Measurements from ENCODE around the gene OTOA. TPM values are rescaled to one million over a fixed set of nuclear protein-coding genes. Genes with fewer than 3 reads are reported as not detected.

Gene OTOA
- total and polyA plus RNA-seq, 2 of the 8 experiments (the other 6 are each of a cell fraction or from before 2014, with no cell fraction given), result 0.06 to 0.32 TPM

- ChIA-PET CTCF (ENCODE audit: partially characterized antibody) (interaction anchor here (0.7 to 8.1 kb wide), 7 partner anchors 8 to 64 kb away, joined by 3 to 67 read pairs (median 6); no protein-coding TSS in a partner anchor), POLR2A (ENCODE audit: partially characterized antibody) (no interaction called here)
- Histone ChIP-seq H3K23me2 (ENCODE audit: low read depth, low read length) (no peaks in the 10 kb centered on the region), H2BK5ac (ENCODE audit: low read depth, low read length) (no peak overlapping the region), H4K5ac (ENCODE audit: insufficient read length, low read depth, low read length) (no peak overlapping the region), H4K20me1 (replicated peaks in 1 of 2; ENCODE audit: control insufficient read depth in 1 of 2, insufficient read depth in 2 of 2, low read length in 2 of 2) (no peaks in the 10 kb centered on the region), H3K14ac (ENCODE audit: insufficient read length) (no peak overlapping the region), H2BK12ac (ENCODE audit: low read depth, low read length) (no peak overlapping the region), H3K23ac (ENCODE audit: insufficient read length) (no peak overlapping the region), H2AK5ac (ENCODE audit: low read depth, low read length) (no peak overlapping the region), H3K4me3 (ENCODE audit: extremely low read depth in 1 of 4, insufficient read depth in 2 of 4, low read depth in 3 of 4, low read length in 4 of 4) (no peak overlapping the region), H3K27ac (ENCODE audit: low read depth, low read length) (no peak overlapping the region), H3K9ac (replicated peaks in 1 of 4; ENCODE audit: extremely low read depth in 1 of 4, low read depth in 3 of 4, low read length in 3 of 4) (no peak overlapping the region), H3K4me2 (ENCODE audit: insufficient read depth in 1 of 2, low read depth in 2 of 2, low read length in 2 of 2) (no peak overlapping the region), H3K56ac (replicated peaks; ENCODE audit: insufficient read length, low read depth, low read length) (no peak overlapping the region), H3K18ac (ENCODE audit: extremely low read depth, low read length) (no peak overlapping the region), H2AFZ (ENCODE audit: low read length) (no peak overlapping the region), H3K4me1 (replicated peaks in 1 of 4; ENCODE audit: control insufficient read depth in 3 of 4, insufficient read depth in 4 of 4, low read length in 3 of 4) (no peaks in the 10 kb centered on the region), H3K79me2 (ENCODE audit: control insufficient read depth in 1 of 2, insufficient read depth in 2 of 2, low read length in 2 of 2) (no peaks in the 10 kb centered on the region), H2BK120ac (replicated peaks; ENCODE audit: low read depth, low read length) (no peak overlapping the region), H3K36me3 (ENCODE audit: control insufficient read depth in 2 of 4, insufficient read depth in 4 of 4, low read length in 3 of 4) (no peaks in the 10 kb centered on the region), H3K79me1 (ENCODE audit: low read depth, low read length) (no peaks in the 10 kb centered on the region), H3K4ac (replicated peaks; ENCODE audit: insufficient read length, low read depth, low read length) (no peak overlapping the region), H2BK20ac (ENCODE audit: low read length) (no peak overlapping the region), H4K8ac (ENCODE audit: extremely low read depth, insufficient read depth, low read length) (no peak overlapping the region), H4K91ac (replicated peaks; ENCODE audit: insufficient read length, low read length) (no peak overlapping the region), H3K27me3 (replicated peaks in 1 of 4; ENCODE audit: control insufficient read depth in 3 of 4, extremely low read depth in 1 of 4, insufficient read depth in 3 of 4, low read length in 3 of 4) (no peaks in the 10 kb centered on the region), H2BK15ac (ENCODE audit: low read length) (no peak overlapping the region), H3K9me3 (ENCODE audit: insufficient read depth in 2 of 2, low read depth in 1 of 2, low read length in 1 of 2) (peaks cover 0 to 3% of the 10 kb centered on the region in 2 experiments; a peak in 1 of 4 replicates)
- no peak for TF ChIP-seq HDAC2 (IDR thresholded peaks at IDR 0.05; ENCODE audit: borderline replicate concordance in 1 of 2, low read depth in 2 of 2, low read length in 2 of 2)
- TF ChIP-seq BCL11A (IDR thresholded peaks at IDR 0.05; ENCODE audit: low read depth in 2 of 2, low read length in 2 of 2), result no peak
- no peak for TF ChIP-seq ZNF274 (IDR thresholded peaks at IDR 0.05; ENCODE audit: borderline replicate concordance, extremely low read depth, low read length)
- TF ChIP-seq RXRA (IDR thresholded peaks at IDR 0.05; ENCODE audit: insufficient read depth, low read depth, low read length), result no peak
- no peak for TF ChIP-seq TCF12 (IDR thresholded peaks at IDR 0.05; ENCODE audit: low read depth, low read length)
- TF ChIP-seq, protein P1, sequence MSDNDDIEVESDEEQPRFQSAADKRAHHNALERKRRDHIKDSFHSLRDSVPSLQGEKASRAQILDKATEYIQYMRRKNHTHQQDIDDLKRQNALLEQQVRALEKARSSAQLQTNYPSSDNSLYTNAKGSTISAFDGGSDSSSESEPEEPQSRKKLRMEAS (IDR thresholded peaks at IDR 0.05), result no peak
- no peak for TF ChIP-seq GABPA (IDR thresholded peaks at IDR 0.05; ENCODE audit: borderline replicate concordance, insufficient read depth, low read length)
- no peak for FAIRE-seq
- no peak for DNase-seq (ENCODE audit: low read depth in 1 of 2, low spot score in 2 of 2)
- WGBS, 2 experiments (ENCODE audit: extremely low coverage in 1 of 2, insufficient coverage in 1 of 2, insufficient read length in 1 of 2, insufficient replicate concordance in 2 of 2, low coverage in 1 of 2, low lambda C conversion rate in 2 of 2, missing lambda C conversion rate in 1 of 2), result 88% methylated on average over 4 of the region's 4 CpGs; no CpG with 5 or more reads in 1 of the 2 experiments
These were observed 47.2 kb downstream of the OTOA start for GRCh38 chr16:21710938-21711337.

Measured in H1 (cell line).